Heart left ventricle (tissue), 16 donors: Measurements from ENCODE around the gene TNPO3. TPM values are rescaled to one million over a fixed set of nuclear protein-coding genes. Genes with fewer than 3 reads are reported as not detected.

Source experiments
- ATAC-seq, 4 donors: fragments of 200-7000 bp; cut with Tn5 transposase; one replicate each; pipeline ENCODE4 v1.9.1; 2020 to 2022; ENCODE audit warnings: moderate library complexity in 4 of 4, mild to moderate bottlenecking in 3 of 4, moderate number of reproducible peaks in 1 of 4
- DNase-seq, 5 donors: peaks; one replicate each; pipeline ENCODE4 v3.0.0-alpha.2; 2020
- H3K27ac ChIP-seq, 12 donors: fragments of 200-600 bp; sonication (generic) in 4 of 12; one replicate each; pipeline versions ENCODE4 v1.5.0 to v1.8.0; 2016 to 2022; ENCODE audit warnings: mild to moderate bottlenecking in 2 of 12
- H3K27me3 ChIP-seq, 9 donors: fragments of 200-600 bp; sonication (generic) in 2 of 9; one replicate each; pipeline versions ENCODE4 v1.5.1 to v1.8.0; 2016 to 2022; ENCODE audit warnings: mild to moderate bottlenecking in 3 of 9
- H3K36me3 ChIP-seq, 9 donors: fragments of 200-600 bp; sonication (generic) in 2 of 9; one replicate each; pipeline versions ENCODE4 v1.5.0 to v1.8.0; 2018 to 2022; ENCODE audit warnings: mild to moderate bottlenecking in 2 of 9
- H3K4me1 ChIP-seq, 12 donors: fragments of 200-600 bp; sonication (generic) in 4 of 12; one replicate each; pipeline versions ENCODE4 v1.5.0 to v1.8.0; 2016 to 2022; ENCODE audit warnings: mild to moderate bottlenecking in 3 of 12
- H3K4me3 ChIP-seq, 12 donors: fragments of 200-600 bp; sonication (generic) in 4 of 12; one replicate each; pipeline versions ENCODE4 v1.5.0 to v1.8.0; 2017 to 2022; ENCODE audit warnings: mild to moderate bottlenecking in 9 of 12, moderate library complexity in 4 of 12
- H3K9me3 ChIP-seq, 12 donors: fragments of 200-600 bp; sonication (generic) in 4 of 12; one replicate each; pipeline versions ENCODE4 v1.5.0 to v1.8.0; 2016 to 2022; ENCODE audit warnings: mild to moderate bottlenecking in 1 of 12
- POLR2A ChIP-seq, 2 donors: fragments of 450-650 bp; IDR thresholded peaks; one replicate each; pipeline ENCODE4 v1.6.1; 2017; ENCODE audit warnings: antibody characterized with exemption in 2 of 2, mild to moderate bottlenecking in 2 of 2, moderate library complexity in 2 of 2
- WGBS, 4 donors: extraction: QIAGEN DNeasy Blood & Tissue Kit in 2 of 4; methylation state at CpG; one replicate each; pipeline versions ENCODE4 v1.1.5 to v1.1.7; 2013 to 2018; 5-methylcytosine and 5-hydroxymethylcytosine counted together
- intact Hi-C, 10 donors: fragments of 100-400 bp; cut with DNase I; formaldehyde crosslinking; loops; one replicate each; pipeline versions ENCODE4 v1.11.1 to v1.14.2; 2022
- polyA plus RNA-seq, 2 donors: library from polyadenylated mRNA; stranded (reverse); fragments of 200-250 nt; gene quantifications; one replicate each; pipeline ENCODE4 v1.2.3, GENCODE V29; 2013
- total RNA-seq, 9 donors: library from RNA; depleted of rRNA in 2 of 9; stranded (reverse); fragments of >200 nt in 2 of 9; fragmentation: NEBNext Ultra II Directional in 3 of 9; extraction: Animal tissue kit (Norgen Biotek cat#: 25700) in 3 of 9; gene quantifications; one replicate each; pipeline versions ENCODE4 v1.1.0 to v1.2.4, GENCODE V29; 2016 to 2023
- TF ChIP-seq, protein P1 (sequence below), 12 donors: fragments of 200-600 bp; sonication (generic) in 4 of 12; IDR thresholded peaks; one replicate each; pipeline versions ENCODE4 v1.5.0 to v1.8.0; 2018 to 2022; ENCODE audit warnings: antibody characterized with exemption in 12 of 12, mild to moderate bottlenecking in 5 of 12
- donor health status: ischemic (EF 13 %, LVEDD 7.1; RV severe dilation, severe dysfunction).
- donor health status: healthy with polysubstance abuse.
- donor health status: DM: no; HTN: yes; CAD: no.
- donor health status: DM: no; HTN: no; CAD: no.
- donor health status: ischemic (EF 25% LVEDD 6.9; RV normal size, moderate dysfunction).
- donor health status: ischemic (EF 25% LVEDD 5.7; RV mildly dilated, moderate dysfunction).
- donor health status: healthy.
- donor health status: DM: yes; HTN: yes; CAD: no.
- donor health status: ischemic (EF 35%, LVEDD 5.7; RV mildly dilated, moderate dysfunction).
- donor health status: nonischemic (EF 11% LVEDD 7.7; RV severe dilation, severe dysfunction).
- donor health status: DM: yes; HTN: yes; CAD: no.
- donor health status: PGD.
- donor health status: ischemic (EF 29% LVEDD 5.4; RV normal size, mild dysfunction).
- donor health status: nonischemic (EF 23%, LVEDD 6.1; RV moderate dilation, normal function).

The TNPO3 gene
- total and polyA plus RNA-seq, 11 donors: 11.0 to 42.4 (median 31.3) TPM

DNA sequence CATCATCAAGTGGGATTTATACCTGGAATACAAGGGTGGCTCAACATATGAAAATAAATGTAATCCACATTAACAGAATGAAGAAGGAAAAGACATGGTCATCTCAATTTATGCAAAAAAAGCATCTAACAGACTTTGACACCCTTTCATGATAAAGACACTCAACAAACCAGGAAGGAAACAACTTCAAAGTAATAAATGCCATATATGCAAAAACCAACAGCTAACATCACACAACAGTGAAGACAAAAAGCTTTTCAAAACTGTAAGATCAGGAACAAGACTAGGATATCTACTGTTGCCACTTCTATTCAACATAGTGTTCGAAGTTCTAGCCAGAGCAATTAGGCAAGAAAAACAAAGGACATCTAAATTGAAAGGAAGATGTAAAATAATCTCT is 22.9 kb downstream of the TNPO3 start:
- H3K9me3 ChIP-seq: no peaks in the 10 kb centered on the region
- no peak overlapping the region for H3K4me3 ChIP-seq
- no peak for TF ChIP-seq POLR2A (IDR thresholded peaks at IDR 0.05)
- TF ChIP-seq, protein P1, sequence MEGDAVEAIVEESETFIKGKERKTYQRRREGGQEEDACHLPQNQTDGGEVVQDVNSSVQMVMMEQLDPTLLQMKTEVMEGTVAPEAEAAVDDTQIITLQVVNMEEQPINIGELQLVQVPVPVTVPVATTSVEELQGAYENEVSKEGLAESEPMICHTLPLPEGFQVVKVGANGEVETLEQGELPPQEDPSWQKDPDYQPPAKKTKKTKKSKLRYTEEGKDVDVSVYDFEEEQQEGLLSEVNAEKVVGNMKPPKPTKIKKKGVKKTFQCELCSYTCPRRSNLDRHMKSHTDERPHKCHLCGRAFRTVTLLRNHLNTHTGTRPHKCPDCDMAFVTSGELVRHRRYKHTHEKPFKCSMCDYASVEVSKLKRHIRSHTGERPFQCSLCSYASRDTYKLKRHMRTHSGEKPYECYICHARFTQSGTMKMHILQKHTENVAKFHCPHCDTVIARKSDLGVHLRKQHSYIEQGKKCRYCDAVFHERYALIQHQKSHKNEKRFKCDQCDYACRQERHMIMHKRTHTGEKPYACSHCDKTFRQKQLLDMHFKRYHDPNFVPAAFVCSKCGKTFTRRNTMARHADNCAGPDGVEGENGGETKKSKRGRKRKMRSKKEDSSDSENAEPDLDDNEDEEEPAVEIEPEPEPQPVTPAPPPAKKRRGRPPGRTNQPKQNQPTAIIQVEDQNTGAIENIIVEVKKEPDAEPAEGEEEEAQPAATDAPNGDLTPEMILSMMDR (IDR thresholded peaks at IDR 0.05): no peak
- no peaks in the 10 kb centered on the region for H3K27me3 ChIP-seq
- H3K36me3 ChIP-seq: peaks cover 0 to 63% (median 34%) of the 10 kb centered on the region in 9 donors
- DNase-seq: no peak
- H3K27ac ChIP-seq: no peak overlapping the region
- ATAC-seq: no peak
- peaks cover 0 to 5% (median 0%) of the 10 kb centered on the region in 12 donors for H3K4me1 ChIP-seq
- 94 to 100% (median 96%) methylated on average over 1 of the region's 1 CpG for WGBS, 4 donors
- intact Hi-C loops: no loop called here

DNA sequence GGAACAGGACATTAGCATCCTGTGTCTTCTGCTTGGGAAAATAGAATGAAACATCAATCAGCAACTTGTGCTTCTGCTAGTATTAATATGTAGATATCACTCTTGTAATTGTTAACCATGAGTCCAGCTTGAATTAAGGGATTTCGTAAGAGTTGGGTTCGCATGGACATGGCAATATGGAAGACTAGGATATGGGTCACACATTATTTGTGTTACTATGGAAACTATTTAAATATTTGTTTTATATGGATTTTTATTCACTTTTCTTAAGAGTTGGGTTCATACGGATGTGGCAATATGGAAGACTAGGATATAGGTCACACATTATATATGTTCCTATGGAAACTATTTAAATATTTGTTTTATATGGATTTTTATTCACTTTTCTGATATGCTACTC is 24.5 kb downstream of the TNPO3 start:
- Histone ChIP-seq H3K4me1 (peaks cover 0 to 5% (median 0%) of the 10 kb centered on the region in 12 donors), H3K4me3 (no peak overlapping the region), H3K36me3 (peaks cover 0 to 47% (median 27%) of the 10 kb centered on the region in 9 donors), H3K27me3 (no peaks in the 10 kb centered on the region), H3K9me3 (no peaks in the 10 kb centered on the region), H3K27ac (no peak overlapping the region)
- WGBS, 4 donors: 96 to 98% (median 97%) methylated on average over 3 of the region's 3 CpGs
- TF ChIP-seq, protein P1 (IDR thresholded peaks at IDR 0.05): no peak
- no peak for TF ChIP-seq POLR2A (IDR thresholded peaks at IDR 0.05)
- DNase-seq: no peak
- intact Hi-C loops: no loop called here
- no peak for ATAC-seq

DNA sequence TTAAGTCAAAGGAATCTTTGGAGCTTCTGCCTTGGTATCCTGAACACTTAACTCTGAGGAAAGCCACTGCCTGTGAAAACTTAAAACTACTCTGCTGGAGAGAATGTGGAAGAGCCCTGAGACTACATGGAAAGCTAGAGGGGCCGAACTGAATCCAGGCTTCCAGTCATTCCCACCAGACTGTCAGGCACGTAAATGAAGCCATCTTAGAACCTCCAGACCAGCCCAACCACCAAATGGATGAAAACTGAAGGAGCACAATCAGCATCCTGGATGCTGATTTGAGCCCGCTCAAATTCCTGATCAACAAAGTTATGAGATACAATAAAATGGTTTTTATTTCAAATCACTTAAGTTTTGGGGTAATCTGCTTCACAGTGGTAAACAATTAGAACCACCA is 30.8 kb downstream of the TNPO3 start:
- ATAC-seq (no peak), DNase-seq (no peak)
- intact Hi-C loops: no loop called here
- H3K4me3 ChIP-seq: no peak overlapping the region
- H3K27me3 ChIP-seq: no peaks in the 10 kb centered on the region
- TF ChIP-seq, protein P1 (IDR thresholded peaks at IDR 0.05): no peak
- TF ChIP-seq POLR2A (IDR thresholded peaks at IDR 0.05): no peak
- no peak overlapping the region for H3K27ac ChIP-seq
- 97 to 100% (median 99%) methylated on average over 3 of the region's 3 CpGs for WGBS, 4 donors
- H3K4me1 ChIP-seq: peaks cover 0 to 5% (median 0%) of the 10 kb centered on the region in 12 donors
- peaks cover 0 to 15% (median 6%) of the 10 kb centered on the region in 9 donors for H3K36me3 ChIP-seq
- H3K9me3 ChIP-seq: no peaks in the 10 kb centered on the region

DNA sequence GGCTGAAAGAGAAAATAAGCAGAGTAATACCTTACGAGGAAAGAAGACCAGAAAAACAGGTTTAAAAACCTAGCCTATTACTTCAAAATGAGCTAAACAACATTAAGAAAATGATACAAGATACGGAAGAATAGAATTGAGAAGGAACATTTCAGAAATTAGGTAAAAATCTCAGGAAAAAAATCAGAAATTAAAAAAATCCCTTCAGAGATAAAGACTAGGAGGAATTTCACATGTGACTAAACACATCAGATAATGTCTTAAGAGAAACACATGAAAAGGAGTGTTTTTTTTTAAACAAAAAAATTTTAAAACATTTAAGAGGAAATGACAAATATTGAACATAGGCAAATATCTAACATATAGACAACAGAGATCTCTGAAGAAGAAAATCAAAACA is 33.3 kb downstream of the TNPO3 start:
- ATAC-seq: no peak
- no peak overlapping the region for H3K27ac ChIP-seq
- H3K36me3 ChIP-seq: peaks cover 0 to 16% (median 11%) of the 10 kb centered on the region in 9 donors
- peaks cover 0 to 5% (median 0%) of the 10 kb centered on the region in 12 donors for H3K4me1 ChIP-seq
- 95 to 97% (median 96%) methylated on average over 2 of the region's 2 CpGs for WGBS, 4 donors
- no peaks in the 10 kb centered on the region for H3K27me3 ChIP-seq
- no peak for TF ChIP-seq POLR2A (IDR thresholded peaks at IDR 0.05)
- TF ChIP-seq, protein P1 (IDR thresholded peaks at IDR 0.05): no peak
- H3K4me3 ChIP-seq: no peak overlapping the region
- intact Hi-C loops: no loop called here
- H3K9me3 ChIP-seq: no peaks in the 10 kb centered on the region
- no peak for DNase-seq
